GM19467 (cell line): ENCODE data around the gene PRKCB.

Experiments
- ATAC-seq: cut with Tn5 transposase; IDR thresholded peaks from one replicate; pipeline ENCODE4 v1.9.1; 2021; ENCODE audit warnings: mild to moderate bottlenecking, moderate library complexity; ENCODE audit not compliant: unreplicated experiment

Gene PRKCB

GRCh38 chr16:24035127-24035842 is 199.5 kb downstream of the PRKCB start:
- ATAC-seq, result no peak

- ATAC-seq, result no peak
Measured at GRCh38 chr16:24036038-24036543, 200.3 kb downstream of the PRKCB start.

- ATAC-seq, result no peak
Measured at GRCh38 chr16:24036614-24037013, 200.8 kb downstream of the PRKCB start.

- ATAC-seq, result no peak
Measured at GRCh38 chr16:24037335-24037734, 201.6 kb downstream of the PRKCB start.

- ATAC-seq, result no peak
Measured at GRCh38 chr16:24041834-24042631, 206.2 kb downstream of the PRKCB start.

GRCh38 chr16:24044467-24044866 is 208.7 kb downstream of the PRKCB start:
- no peak for ATAC-seq

- no peak for ATAC-seq
Measured at GRCh38 chr16:24045641-24046040, 209.9 kb downstream of the PRKCB start.

- no peak for ATAC-seq
Measured at GRCh38 chr16:24046442-24046841, 210.7 kb downstream of the PRKCB start.

- ATAC-seq, result no peak
Measured at GRCh38 chr16:24049113-24049512, 213.3 kb downstream of the PRKCB start.

GRCh38 chr16:24051125-24051524 is 215.3 kb downstream of the PRKCB start:
- no peak for ATAC-seq

GRCh38 chr16:24052329-24053098 is 216.7 kb downstream of the PRKCB start:
- ATAC-seq, result no peak

- ATAC-seq, result no peak
Measured at GRCh38 chr16:24053099-24053946, 217.5 kb downstream of the PRKCB start.

GRCh38 chr16:24054741-24055491 is 219.1 kb downstream of the PRKCB start:
- ATAC-seq, result no peak

GRCh38 chr16:24062270-24062817 is 226.6 kb downstream of the PRKCB start:
- no peak for ATAC-seq

- ATAC-seq, result no peak
Measured at GRCh38 chr16:24069036-24069590, 233.3 kb downstream of the PRKCB start.

GRCh38 chr16:24070851-24071250 is 235.1 kb downstream of the PRKCB start:
- ATAC-seq, result no peak

- ATAC-seq, result no peak
Measured at GRCh38 chr16:24071666-24072360, 236.0 kb downstream of the PRKCB start.

- ATAC-seq, result no peak
Measured at GRCh38 chr16:24073321-24073720, 237.5 kb downstream of the PRKCB start.
